HG02759 (cell line): ENCODE data around the gene NAE1.
"Not testable (repeated sequence)": the region's sequence is repeated elsewhere in the genome, so short reads cannot be mapped to it uniquely, and the experiment has no call there.

ENCODE experiments used
- ATAC-seq: cut with Tn5 transposase; IDR thresholded peaks from one replicate; pipeline ENCODE4 v1.9.1; 2021; ENCODE audit warnings: mild to moderate bottlenecking, moderate library complexity; ENCODE audit not compliant: unreplicated experiment

The NAE1 gene

GRCh38 chr16:66809765-66810164 is 21.0 kb downstream of the NAE1 start:
- no peak for ATAC-seq

DNA sequence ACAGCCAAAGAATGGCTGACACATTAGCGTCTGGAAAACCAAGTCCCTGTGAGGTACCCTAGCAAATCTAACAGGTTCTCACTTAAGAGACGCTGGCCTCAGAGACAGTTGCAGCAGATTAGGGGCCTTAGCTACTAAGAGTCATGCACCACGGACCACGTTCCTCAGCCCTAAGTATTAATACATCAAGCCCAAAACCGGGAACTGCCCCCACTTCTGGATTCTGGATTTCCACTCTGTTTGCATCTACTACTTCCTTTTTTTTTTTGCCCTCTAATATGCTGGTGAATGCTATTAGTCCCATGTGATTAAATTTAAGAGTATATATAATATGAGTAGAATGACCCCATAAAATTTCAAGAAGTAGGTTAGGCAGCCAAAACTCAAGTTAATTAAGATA is 28.6 kb downstream of the NAE1 start:
- no peak for ATAC-seq

GRCh38 chr16:66801320-66802105 is 29.3 kb downstream of the NAE1 start, which contains the start of gene TERB1:
TSS of gene TERB1 (minus strand) at chr16:66801584. CDS start at chr16:66796798, 4,786 bp downstream.
- ATAC-seq, result no peak

DNA sequence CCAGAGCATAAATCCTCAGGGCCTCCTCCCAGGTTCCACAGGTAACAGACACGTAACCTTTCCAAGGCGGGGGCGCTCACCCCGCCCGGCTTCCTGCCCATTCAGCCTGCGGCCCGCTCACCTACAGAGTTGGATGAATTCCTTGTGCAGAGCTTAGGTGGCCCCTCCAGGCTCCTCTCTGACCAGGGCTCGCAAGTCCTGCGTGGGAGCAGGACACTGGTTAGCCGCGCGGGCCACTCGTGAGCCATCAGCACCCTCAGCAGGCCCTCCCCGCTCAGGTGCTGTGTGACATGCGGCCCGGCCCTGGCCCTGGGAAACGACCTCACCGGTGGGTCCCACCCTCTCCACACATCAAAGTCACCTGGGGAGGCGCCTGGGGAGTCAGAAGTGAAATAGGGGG is 29.9 kb downstream of the NAE1 start:
- no peak for ATAC-seq

- ATAC-seq, result no peak
Observed at GRCh38 chr16:66798161-66798560, 32.6 kb downstream of the NAE1 start.

GRCh38 chr16:66793984-66794383 is 36.8 kb downstream of the NAE1 start:
- ATAC-seq, result not testable (repeated sequence)

DNA sequence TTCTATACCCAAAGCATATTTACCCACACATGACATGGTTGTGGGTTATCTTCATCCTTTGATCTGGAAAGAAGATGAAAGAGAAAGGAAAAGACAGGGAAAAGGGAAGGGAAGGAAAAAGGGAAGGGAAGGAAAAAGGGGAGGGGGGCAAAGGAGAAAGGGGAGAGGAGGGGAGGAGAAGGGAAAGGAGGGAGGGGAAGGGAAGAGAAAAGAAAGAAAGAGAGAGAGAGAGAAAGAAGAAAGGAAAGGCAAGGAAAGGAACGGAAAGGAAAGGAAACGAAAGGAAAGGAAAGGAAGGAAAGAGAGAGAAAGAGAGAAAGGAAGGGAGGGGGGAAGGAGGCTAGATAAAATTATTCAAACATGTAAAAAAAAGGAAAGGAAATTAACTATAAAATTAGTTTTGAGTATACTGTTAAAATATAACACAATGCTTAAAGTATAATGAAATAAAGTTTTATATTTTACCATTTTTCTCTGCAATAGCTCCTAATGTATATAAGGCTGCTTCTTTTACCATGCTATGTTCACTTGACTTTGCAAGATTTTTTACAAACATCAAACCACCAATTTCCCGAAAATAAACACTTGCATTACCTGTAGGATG is 40.5 kb downstream of the NAE1 start:
- no peak for ATAC-seq

GRCh38 chr16:66787427-66787826 is 43.3 kb downstream of the NAE1 start:
- ATAC-seq, result no peak

DNA sequence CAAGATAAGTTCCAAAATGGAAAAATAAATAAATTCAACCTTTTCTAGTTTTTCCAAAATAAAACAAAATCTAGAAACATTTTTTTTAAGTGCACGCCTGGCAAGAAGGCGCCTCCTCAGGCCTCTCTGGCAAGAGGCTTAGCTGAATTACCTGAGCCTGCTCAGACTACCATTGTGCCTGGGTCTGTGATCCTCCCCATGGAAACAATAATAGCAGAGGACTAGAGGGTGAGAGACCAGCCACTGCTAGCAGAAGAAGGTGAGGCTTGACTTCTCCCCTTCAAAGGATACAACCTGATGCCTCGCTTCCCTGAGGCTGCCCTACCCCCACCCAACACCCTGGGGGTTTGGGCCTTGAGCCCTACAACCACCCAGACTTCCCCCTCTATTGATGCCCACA is 44.2 kb downstream of the NAE1 start:
- no peak for ATAC-seq

- ATAC-seq, result no peak
Observed at GRCh38 chr16:66776457-66776856, 54.3 kb downstream of the NAE1 start.

DNA sequence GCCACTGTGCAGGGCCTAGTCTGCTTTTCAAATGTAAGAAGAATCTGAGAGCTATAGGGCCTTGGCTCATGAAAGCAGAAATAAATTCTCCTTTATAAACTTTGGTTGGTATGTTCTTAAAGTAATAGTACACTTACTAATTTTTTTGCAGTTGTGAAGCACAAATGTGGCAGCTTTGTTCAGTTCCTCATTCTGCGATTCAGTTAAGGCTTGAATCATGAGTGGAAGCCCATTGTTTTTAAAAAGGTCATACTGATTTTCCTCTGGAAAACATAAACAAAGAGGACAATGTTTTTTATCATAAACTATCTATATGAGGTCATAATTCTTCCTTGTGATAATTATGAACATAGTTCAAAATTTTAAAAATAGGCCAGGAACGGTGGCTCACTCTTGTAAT is 55.8 kb downstream of the NAE1 start:
- ATAC-seq, result no peak

DNA sequence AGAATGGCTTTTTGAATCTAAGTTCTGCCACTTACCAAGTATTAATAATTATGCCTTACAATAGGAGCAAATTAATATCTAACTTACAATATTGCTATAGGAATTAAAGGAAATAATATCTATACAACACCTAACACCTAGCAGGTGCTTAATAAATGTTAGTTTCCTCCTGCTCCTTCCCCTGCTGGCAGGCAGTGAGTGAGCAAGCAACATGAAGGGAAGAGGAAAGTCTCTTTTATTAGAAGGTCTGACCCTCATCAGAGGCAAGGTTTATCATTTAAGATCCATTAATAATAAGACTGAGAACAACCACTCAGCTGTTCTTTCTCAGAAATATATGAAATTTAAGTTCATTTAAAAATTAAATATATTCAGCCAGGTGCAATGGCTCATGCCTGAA is 72.7 kb downstream of the NAE1 start:
- no peak for ATAC-seq

GRCh38 chr16:66754819-66755218 is 76.0 kb downstream of the NAE1 start:
- no peak for ATAC-seq

DNA sequence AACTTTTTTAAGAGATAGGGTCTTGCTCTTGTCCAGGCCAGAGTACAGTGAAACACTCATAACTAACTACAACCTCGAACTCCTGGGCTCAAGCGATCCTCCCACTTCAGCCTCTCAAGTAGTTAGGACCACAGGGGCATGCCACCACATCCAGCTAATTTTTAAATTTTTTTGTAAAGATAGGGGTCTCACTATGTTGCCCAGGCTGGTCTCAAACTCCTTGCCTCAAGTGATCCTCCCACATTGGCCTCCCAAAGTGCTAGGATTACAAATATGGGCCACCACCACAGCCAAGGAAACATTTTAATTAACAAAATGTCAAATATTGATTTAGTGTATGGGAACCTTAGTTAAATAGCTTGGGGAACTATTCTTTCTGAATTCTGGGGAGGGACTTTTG is 76.6 kb downstream of the NAE1 start:
- no peak for ATAC-seq

GRCh38 chr16:66752958-66753357 is 77.8 kb downstream of the NAE1 start:
- ATAC-seq, result no peak
